ENCODE results near the gene PCDH9.

PCDH9 gene

GRCh38 chr13:67134417-67135129, 95.6 kb downstream of the PCDH9 start:
- TF ChIP-seq, protein P1, sequence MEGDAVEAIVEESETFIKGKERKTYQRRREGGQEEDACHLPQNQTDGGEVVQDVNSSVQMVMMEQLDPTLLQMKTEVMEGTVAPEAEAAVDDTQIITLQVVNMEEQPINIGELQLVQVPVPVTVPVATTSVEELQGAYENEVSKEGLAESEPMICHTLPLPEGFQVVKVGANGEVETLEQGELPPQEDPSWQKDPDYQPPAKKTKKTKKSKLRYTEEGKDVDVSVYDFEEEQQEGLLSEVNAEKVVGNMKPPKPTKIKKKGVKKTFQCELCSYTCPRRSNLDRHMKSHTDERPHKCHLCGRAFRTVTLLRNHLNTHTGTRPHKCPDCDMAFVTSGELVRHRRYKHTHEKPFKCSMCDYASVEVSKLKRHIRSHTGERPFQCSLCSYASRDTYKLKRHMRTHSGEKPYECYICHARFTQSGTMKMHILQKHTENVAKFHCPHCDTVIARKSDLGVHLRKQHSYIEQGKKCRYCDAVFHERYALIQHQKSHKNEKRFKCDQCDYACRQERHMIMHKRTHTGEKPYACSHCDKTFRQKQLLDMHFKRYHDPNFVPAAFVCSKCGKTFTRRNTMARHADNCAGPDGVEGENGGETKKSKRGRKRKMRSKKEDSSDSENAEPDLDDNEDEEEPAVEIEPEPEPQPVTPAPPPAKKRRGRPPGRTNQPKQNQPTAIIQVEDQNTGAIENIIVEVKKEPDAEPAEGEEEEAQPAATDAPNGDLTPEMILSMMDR (IDR thresholded peaks at IDR 0.05): no peak

DNA sequence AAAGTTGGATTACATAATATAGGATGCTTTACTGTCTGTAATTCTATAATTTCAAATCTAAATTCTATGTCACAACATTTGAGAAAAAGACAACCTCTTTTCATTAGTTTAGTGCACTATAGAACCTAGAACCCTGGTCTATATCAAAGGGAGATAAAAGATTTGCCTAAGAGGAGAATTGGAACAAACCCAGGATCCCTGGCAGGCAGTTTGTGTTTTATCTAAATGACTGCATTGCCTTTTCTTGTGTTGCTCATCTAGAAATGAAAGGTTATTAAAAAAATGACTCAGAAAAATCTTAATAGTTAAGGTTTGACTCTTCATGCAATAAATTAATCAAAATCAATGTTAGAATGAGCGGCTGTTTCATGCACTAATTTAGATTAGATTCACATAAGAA, 96.7 kb downstream of the PCDH9 start:
- TF ChIP-seq, protein P1 (IDR thresholded peaks at IDR 0.05): no peak

- TF ChIP-seq, protein P1 (IDR thresholded peaks at IDR 0.05): no peak
These were observed 98.7 kb downstream of the PCDH9 start for GRCh38 chr13:67131393-67131792.

GRCh38 chr13:67130444-67130843, 99.7 kb downstream of the PCDH9 start:
- TF ChIP-seq, protein P1 (IDR thresholded peaks at IDR 0.05): no peak

- TF ChIP-seq, protein P1 (IDR thresholded peaks at IDR 0.05): no peak
These were observed 102.0 kb downstream of the PCDH9 start for GRCh38 chr13:67128136-67128535.

DNA sequence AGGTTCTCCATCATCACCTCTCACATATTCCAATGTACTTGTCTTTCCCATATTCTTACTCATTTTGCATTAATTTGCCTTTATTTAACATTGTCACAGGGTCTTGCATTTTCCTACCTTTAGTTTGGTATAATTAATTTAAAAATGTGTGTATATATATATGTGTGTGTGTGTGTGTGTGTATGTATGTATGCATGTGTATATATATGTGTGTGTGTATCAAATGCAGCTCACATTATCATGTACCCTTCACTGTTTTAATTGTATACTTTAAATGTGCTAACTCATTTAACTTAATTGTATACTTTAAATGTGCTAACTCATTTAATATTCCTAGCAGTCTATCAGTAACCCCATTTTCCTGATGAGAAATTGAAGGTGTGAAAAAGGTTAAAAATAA, 104.5 kb downstream of the PCDH9 start:
- TF ChIP-seq, protein P1 (IDR thresholded peaks at IDR 0.05): no peak

- TF ChIP-seq, protein P1 (IDR thresholded peaks at IDR 0.05): no peak
These were observed 107.0 kb downstream of the PCDH9 start for GRCh38 chr13:67123165-67123564.

GRCh38 chr13:67122251-67122650, 107.9 kb downstream of the PCDH9 start:
- TF ChIP-seq, protein P1 (IDR thresholded peaks at IDR 0.05): no peak

Data from LNCAP (cell line).